Lower lobe of right lung (tissue), 2 donors: Measurements from ENCODE around the gene MRPL38. TPM values are rescaled to one million over a fixed set of nuclear protein-coding genes. Genes with fewer than 3 reads are reported as not detected.

Experiments used
- ATAC-seq, 2 donors: fragments of 200-7000 bp; cut with Tn5 transposase; one replicate each; pipeline ENCODE4 v1.9.1; 2020 to 2022; ENCODE audit warnings: mild to moderate bottlenecking in 2 of 2, moderate library complexity in 2 of 2
- DNase-seq: peaks from one replicate; pipeline ENCODE4 v3.0.0-alpha.2; 2020
- H3K27ac ChIP-seq: fragments of 200-600 bp; one replicate; pipeline ENCODE4 v1.8.0; 2022
- H3K27me3 ChIP-seq: fragments of 200-600 bp; one replicate; pipeline ENCODE4 v1.8.0; 2022; ENCODE audit warnings: low read depth
- H3K36me3 ChIP-seq: fragments of 200-600 bp; one replicate; pipeline ENCODE4 v1.8.0; 2022; ENCODE audit warnings: mild to moderate bottlenecking
- H3K4me1 ChIP-seq: fragments of 200-600 bp; one replicate; pipeline ENCODE4 v1.8.0; 2022
- H3K4me3 ChIP-seq: fragments of 200-600 bp; one replicate; pipeline ENCODE4 v1.8.0; 2022; ENCODE audit warnings: mild to moderate bottlenecking
- H3K9me3 ChIP-seq: fragments of 200-600 bp; one replicate; pipeline ENCODE4 v1.8.0; 2022
- CTCF ChIP-seq: fragments of 200-600 bp; IDR thresholded peaks from one replicate; pipeline ENCODE4 v1.8.0; 2022; ENCODE audit warnings: antibody characterized with exemption, mild to moderate bottlenecking
- intact Hi-C: fragments of 100-400 bp; cut with DNase I; formaldehyde crosslinking; loops from one replicate; pipeline ENCODE4 v1.11.0; 2022
- total RNA-seq: library from RNA; stranded (reverse); fragmentation: NEBNext Ultra II Directional; extraction: Animal tissue kit (Norgen Biotek cat#: 25700); gene quantifications from one replicate; pipeline ENCODE4 v1.2.1, GENCODE V29; 2021
- donor health status: DM: no; HTN: yes; CAD: no; lungs with severe emphysema.

MRPL38 gene
- total RNA-seq, 1 donor from 2014 or later: 68.9 TPM

GRCh38 chr17:75906143-75906884, 1.6 kb upstream of the MRPL38 start:
- DNase-seq (no peak), ATAC-seq (no peak)
- Histone ChIP-seq H3K4me1 (peaks cover 55% of the 10 kb centered on the region), H3K9me3 (no peaks in the 10 kb centered on the region), H3K27ac (peak overlapping the region; percentile 91), H3K27me3 (no peaks in the 10 kb centered on the region), H3K36me3 (peaks cover 22% of the 10 kb centered on the region), H3K4me3 (no peak overlapping the region)
- intact Hi-C loops: loop anchor here (10.0 kb wide), 1 partner anchor 98 kb away; the partner anchor contains the start of gene CDK3
- no peak for TF ChIP-seq CTCF

GRCh38 chr17:75902406-75902805, 2.3 kb downstream of the MRPL38 start:
- Histone ChIP-seq H3K27me3 (no peaks in the 10 kb centered on the region), H3K36me3 (peaks cover 60% of the 10 kb centered on the region), H3K9me3 (no peaks in the 10 kb centered on the region), H3K4me1 (peaks cover 33% of the 10 kb centered on the region), H3K4me3 (no peak overlapping the region), H3K27ac (no peak overlapping the region)
- DNase-seq: no peak
- no peak for TF ChIP-seq CTCF
- intact Hi-C loops: loop anchor here (10.0 kb wide), 1 partner anchor 102 kb away; the partner anchor contains the start of gene CDK3
- ATAC-seq: no peak

- no peak for DNase-seq
- TF ChIP-seq CTCF: no peak
- Histone ChIP-seq H3K27me3 (no peaks in the 10 kb centered on the region), H3K4me1 (peaks cover 39% of the 10 kb centered on the region), H3K27ac (no peak overlapping the region), H3K9me3 (no peaks in the 10 kb centered on the region), H3K4me3 (no peak overlapping the region), H3K36me3 (peaks cover 60% of the 10 kb centered on the region)
- intact Hi-C loops: loop anchor here (10.0 kb wide), 1 partner anchor 103 kb away; the partner anchor contains the start of gene CDK3
- no peak for ATAC-seq
Measured at GRCh38 chr17:75901727-75902126, 3.0 kb downstream of the MRPL38 start.

GRCh38 chr17:75900691-75901533, 3.8 kb downstream of the MRPL38 start:
- Histone ChIP-seq H3K9me3 (no peaks in the 10 kb centered on the region), H3K36me3 (peaks cover 60% of the 10 kb centered on the region), H3K27me3 (no peaks in the 10 kb centered on the region), H3K4me1 (peaks cover 31% of the 10 kb centered on the region), H3K4me3 (no peak overlapping the region), H3K27ac (no peak overlapping the region)
- DNase-seq (no peak), ATAC-seq (no peak)
- intact Hi-C loops: loop anchor here (10.0 kb wide), 1 partner anchor 104 kb away; the partner anchor contains the start of gene CDK3
- no peak for TF ChIP-seq CTCF

GRCh38 chr17:75899767-75900468, 4.8 kb downstream of the MRPL38 start:
- intact Hi-C loops: loop anchor here (10.0 kb wide), 1 partner anchor 105 kb away; the partner anchor contains the start of gene CDK3
- Histone ChIP-seq H3K4me3 (no peak overlapping the region), H3K9me3 (no peaks in the 10 kb centered on the region), H3K27ac (no peak overlapping the region), H3K36me3 (peaks cover 60% of the 10 kb centered on the region), H3K27me3 (no peaks in the 10 kb centered on the region), H3K4me1 (peaks cover 32% of the 10 kb centered on the region)
- no peak for TF ChIP-seq CTCF
- no peak for DNase-seq
- ATAC-seq: no peak
